RWPE1 (cell line): ENCODE measurements around the gene NLRP1.

ENCODE experiments used
- CTCF ChIA-PET: fragments of 350-600 bp; sonication (Branson Sonifier 250); formaldehyde crosslinking; extraction: SDS; loops from one replicate; lab custom pipeline; 2021; lab: Yijun Ruan, JAX
- POLR2A ChIA-PET: fragments of 400-600 bp; formaldehyde crosslinking; extraction: SDS; loops from one replicate; lab custom pipeline; 2020; ENCODE audit warnings: antibody characterized with exemption; ENCODE audit not compliant: low non-redundant PET; lab: Yijun Ruan, JAX
- DNase-seq: peaks from one replicate; pipeline ENCODE4 v3.0.0; 2012; ENCODE audit warnings: low spot score
- H3K27ac ChIP-seq: fragments of 450-650 bp; 2 replicates; pipeline ENCODE4 v1.5.1; 2017
- TF ChIP-seq, protein P1 (sequence below): fragments of 450-650 bp; conservative IDR thresholded peaks from 2 replicates; pipeline ENCODE4 v1.5.1; 2017; ENCODE audit warnings: low read depth, mild to moderate bottlenecking

The NLRP1 gene

DNA sequence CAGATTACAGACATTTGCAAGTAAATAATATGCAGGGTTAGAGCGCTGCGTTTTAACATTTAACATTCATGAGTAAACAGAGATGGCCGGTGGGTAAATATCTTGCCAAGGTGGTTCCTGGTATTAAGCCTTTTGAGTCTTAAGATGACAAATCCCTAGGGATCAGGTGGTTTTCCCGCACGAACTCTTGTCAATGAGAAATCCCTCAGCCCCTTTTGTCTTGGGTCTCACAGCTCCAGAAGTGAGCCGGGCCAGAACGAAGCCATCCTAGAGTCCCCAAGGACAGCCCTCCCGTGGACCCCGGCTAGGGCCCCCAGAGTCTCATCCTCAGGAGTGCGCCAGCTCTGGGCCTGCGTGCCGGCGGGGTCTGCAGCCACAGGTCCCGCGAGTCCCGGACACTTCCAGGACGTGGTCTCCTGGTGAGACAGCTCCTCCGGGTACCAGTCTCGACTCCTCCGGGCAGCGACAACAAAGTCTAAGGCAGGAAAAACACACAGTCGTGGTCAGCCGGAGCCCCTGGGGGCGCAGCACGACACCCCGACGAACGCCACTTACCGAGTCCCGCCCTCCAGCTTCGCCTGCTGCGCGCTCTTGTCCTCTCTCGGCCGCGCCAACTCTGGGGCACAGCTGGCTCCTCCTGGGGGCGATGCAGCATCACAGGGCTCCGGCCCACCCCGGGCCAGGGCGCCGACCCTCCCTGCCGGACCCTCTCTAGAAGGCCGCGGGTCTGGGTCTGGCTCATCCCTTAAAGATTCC is 84.7 kb downstream of the NLRP1 start:
- TF ChIP-seq, protein P1, sequence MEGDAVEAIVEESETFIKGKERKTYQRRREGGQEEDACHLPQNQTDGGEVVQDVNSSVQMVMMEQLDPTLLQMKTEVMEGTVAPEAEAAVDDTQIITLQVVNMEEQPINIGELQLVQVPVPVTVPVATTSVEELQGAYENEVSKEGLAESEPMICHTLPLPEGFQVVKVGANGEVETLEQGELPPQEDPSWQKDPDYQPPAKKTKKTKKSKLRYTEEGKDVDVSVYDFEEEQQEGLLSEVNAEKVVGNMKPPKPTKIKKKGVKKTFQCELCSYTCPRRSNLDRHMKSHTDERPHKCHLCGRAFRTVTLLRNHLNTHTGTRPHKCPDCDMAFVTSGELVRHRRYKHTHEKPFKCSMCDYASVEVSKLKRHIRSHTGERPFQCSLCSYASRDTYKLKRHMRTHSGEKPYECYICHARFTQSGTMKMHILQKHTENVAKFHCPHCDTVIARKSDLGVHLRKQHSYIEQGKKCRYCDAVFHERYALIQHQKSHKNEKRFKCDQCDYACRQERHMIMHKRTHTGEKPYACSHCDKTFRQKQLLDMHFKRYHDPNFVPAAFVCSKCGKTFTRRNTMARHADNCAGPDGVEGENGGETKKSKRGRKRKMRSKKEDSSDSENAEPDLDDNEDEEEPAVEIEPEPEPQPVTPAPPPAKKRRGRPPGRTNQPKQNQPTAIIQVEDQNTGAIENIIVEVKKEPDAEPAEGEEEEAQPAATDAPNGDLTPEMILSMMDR, result no peak
- DNase-seq, result no peak
- CTCF ChIA-PET, result interaction anchor here (0.6 to 1.2 kb wide), 2 partner anchors 14 to 61 kb away, joined by 3 read pairs; partner anchors contain the start of gene C1QBP
- no peak overlapping the region for H3K27ac ChIP-seq
- POLR2A ChIA-PET, result no interaction called here

GRCh38 chr17:5492970-5493369 is 91.3 kb downstream of the NLRP1 start:
- no peak for DNase-seq
- TF ChIP-seq, protein P1, result no peak
- POLR2A ChIA-PET, result no interaction called here
- CTCF ChIA-PET, result no interaction called here
- no peak overlapping the region for H3K27ac ChIP-seq

- DNase-seq, result no peak
- H3K27ac ChIP-seq, result no peak overlapping the region
- CTCF ChIA-PET, result no interaction called here
- POLR2A ChIA-PET, result no interaction called here
- TF ChIP-seq, protein P1, result no peak
Measured at GRCh38 chr17:5488752-5489151, 95.6 kb downstream of the NLRP1 start.

- ChIA-PET POLR2A (interaction anchor here (0.6 kb wide), 1 partner anchor 146 kb away, joined by 4 read pairs; no protein-coding TSS in a partner anchor), CTCF (interaction anchor here (0.6 kb wide), 1 partner anchor 949 kb away, joined by 3 read pairs; no protein-coding TSS in a partner anchor)
- TF ChIP-seq, protein P1, result no peak
- peak within 1 kb of the TSS; percentile 98 for H3K27ac ChIP-seq
- peak; percentile 99 for DNase-seq
Measured at GRCh38 chr17:5486206-5487124, 97.8 kb downstream of the NLRP1 start, which contains the start of gene MIS12. Gene MIS12, plus strand, starts transcription at chr17:5486566. Its CDS starts 2,297 bp downstream, at chr17:5488863.

DNA sequence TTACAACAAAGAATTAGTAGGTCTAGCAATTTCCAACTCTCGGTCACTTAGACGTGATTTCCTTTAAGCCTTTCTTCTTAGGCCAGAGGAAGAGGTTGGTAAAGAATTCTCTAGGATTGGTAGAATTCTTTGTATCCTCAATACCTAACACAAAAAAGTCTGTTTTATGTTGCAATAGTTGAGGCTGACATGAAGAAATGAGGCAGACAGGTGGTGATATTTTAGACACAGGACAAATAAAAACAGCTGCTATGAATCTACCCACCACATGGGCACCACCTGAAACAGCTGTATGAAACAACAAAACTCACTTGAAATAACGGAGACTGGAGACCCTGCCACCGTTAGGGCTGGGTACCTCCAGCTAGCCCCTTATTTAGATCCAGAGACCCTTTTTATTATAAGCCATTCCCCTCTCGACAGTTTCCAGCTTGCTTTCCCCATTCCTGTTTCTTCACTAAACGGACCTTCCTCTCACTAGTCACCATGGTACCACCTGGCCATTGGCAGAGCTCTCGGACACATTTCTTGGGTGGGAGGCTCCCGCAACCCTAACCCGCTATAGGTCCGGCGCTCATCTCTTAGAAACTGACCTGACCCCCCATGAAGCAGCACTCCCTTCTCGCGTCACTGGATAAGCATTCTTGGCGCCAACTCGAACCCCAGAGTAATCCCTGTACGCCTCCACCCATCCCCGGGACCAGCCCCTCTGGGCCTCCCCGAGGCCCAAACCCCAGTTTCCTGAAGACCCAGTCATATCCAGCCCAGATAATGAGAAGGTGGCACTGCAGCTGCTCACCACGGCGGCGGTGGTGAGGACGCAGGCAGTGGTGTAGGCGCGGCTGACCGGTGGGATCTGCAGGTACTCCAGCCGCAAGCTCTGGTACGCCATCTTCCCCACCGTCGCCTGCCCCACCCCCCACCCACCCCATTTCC is 98.8 kb downstream of the NLRP1 start, which contains the start of gene DERL2:
DERL2 (minus strand) TSS at position 909 of the 936 bp plus-strand sequence; CDS start at position 892, 17 bp downstream.
- CTCF ChIA-PET, result interaction anchor here (0.6 kb wide), 2 partner anchors 15 to 16 kb away, joined by 3 read pairs; no protein-coding TSS in a partner anchor
- POLR2A ChIA-PET, result no interaction called here
- peak within 1 kb of the TSS; percentile 98 for H3K27ac ChIP-seq
- peak; percentile 58 for DNase-seq
- TF ChIP-seq, protein P1, result no peak
